Activated naive CD8-positive, alpha-beta T cell treated with anti-CD3 and anti-CD28 coated beads for 36 hours (primary cell): ENCODE data around the gene CROCC. TPM values are rescaled to one million over a fixed set of nuclear protein-coding genes. Genes with fewer than 3 reads are reported as not detected.
"Not testable (repeated sequence)": the region's sequence is repeated elsewhere in the genome, so short reads cannot be mapped to it uniquely, and the experiment has no call there.

Source experiments
- DNase-seq: peaks from one replicate; pipeline ENCODE4 v3.0.0; 2021
- H3K27ac Mint-ChIP-seq: one replicate; pipeline ENCODE4 v1.8.0; 2022; ENCODE audit warnings: mild to moderate bottlenecking, moderate library complexity, mixed read lengths
- H3K27me3 Mint-ChIP-seq: one replicate; pipeline ENCODE4 v1.8.0; 2022; ENCODE audit warnings: mild to moderate bottlenecking, mixed read lengths
- H3K36me3 Mint-ChIP-seq: one replicate; pipeline ENCODE4 v1.8.0; 2021; ENCODE audit warnings: mild to moderate bottlenecking, mixed read lengths
- H3K4me1 Mint-ChIP-seq: one replicate; pipeline ENCODE4 v1.8.0; 2021; ENCODE audit warnings: mixed read lengths
- H3K4me3 Mint-ChIP-seq: one replicate; pipeline ENCODE4 v1.8.0; 2022; ENCODE audit warnings: mild to moderate bottlenecking, moderate library complexity, mixed read lengths
- H3K9me3 Mint-ChIP-seq: one replicate; pipeline ENCODE4 v1.8.0; 2022; ENCODE audit warnings: mixed read lengths
- total RNA-seq, 2 experiments: library from RNA; stranded (reverse); gene quantifications; one replicate each; pipeline ENCODE4 v1.2.3, GENCODE V29; 2021

Gene CROCC
- total RNA-seq: 10 to 100 TPM; 24.7 to 26.3 TPM

DNA sequence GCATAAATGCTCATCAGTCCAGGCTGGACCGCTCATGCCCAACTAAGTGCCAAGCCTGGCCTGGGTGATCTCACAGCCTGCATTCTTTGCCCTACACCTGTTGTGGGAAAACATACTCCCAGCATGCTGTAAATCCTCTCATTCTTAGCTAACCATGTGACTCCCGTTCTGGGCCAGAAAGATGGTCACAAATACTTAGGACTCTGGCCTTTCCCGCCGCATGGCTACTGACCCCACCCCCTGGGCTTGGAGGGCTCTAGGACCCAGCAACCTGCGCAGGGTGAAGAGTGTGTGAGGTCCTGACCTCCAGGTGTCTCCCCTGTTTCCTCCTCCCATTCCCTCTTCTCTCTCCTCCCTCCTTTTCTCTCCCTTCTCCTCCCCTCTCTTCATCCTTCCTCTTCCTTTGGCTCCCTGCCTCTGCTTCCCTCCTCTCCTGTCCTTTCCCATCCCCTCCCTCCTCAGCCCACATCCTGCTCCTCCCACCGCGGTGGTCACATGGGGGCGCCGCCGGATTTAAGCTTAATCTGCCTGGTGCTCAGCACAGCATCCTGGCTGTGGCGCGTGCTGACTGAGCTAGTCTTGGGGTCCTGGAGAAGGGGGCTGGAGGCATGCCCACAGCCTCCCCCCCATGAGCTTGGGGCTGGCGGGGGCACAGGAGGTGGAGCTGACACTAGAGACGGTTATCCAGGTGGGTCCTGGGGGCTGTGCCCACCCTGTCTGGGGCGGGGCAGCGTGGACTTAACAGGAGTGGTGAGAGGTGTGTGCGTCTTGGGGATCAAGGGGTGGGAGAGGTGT, at the start of gene CROCC:
Gene CROCC (plus strand): TSS at position 541 of the 795 bp plus-strand sequence. CDS start 88 bp downstream, at position 629.
- H3K4me3 Mint-ChIP-seq: peak within 1 kb of the TSS; percentile 90
- peak; percentile 71 for DNase-seq
- H3K4me1 Mint-ChIP-seq: peaks cover 24% of the 10 kb centered on the region
- H3K27me3 Mint-ChIP-seq: no peaks in the 10 kb centered on the region
- peak within 1 kb of the TSS; percentile 88 for H3K27ac Mint-ChIP-seq
- no peaks in the 10 kb centered on the region for H3K36me3 Mint-ChIP-seq
- H3K9me3 Mint-ChIP-seq: no peaks in the 10 kb centered on the region

DNA sequence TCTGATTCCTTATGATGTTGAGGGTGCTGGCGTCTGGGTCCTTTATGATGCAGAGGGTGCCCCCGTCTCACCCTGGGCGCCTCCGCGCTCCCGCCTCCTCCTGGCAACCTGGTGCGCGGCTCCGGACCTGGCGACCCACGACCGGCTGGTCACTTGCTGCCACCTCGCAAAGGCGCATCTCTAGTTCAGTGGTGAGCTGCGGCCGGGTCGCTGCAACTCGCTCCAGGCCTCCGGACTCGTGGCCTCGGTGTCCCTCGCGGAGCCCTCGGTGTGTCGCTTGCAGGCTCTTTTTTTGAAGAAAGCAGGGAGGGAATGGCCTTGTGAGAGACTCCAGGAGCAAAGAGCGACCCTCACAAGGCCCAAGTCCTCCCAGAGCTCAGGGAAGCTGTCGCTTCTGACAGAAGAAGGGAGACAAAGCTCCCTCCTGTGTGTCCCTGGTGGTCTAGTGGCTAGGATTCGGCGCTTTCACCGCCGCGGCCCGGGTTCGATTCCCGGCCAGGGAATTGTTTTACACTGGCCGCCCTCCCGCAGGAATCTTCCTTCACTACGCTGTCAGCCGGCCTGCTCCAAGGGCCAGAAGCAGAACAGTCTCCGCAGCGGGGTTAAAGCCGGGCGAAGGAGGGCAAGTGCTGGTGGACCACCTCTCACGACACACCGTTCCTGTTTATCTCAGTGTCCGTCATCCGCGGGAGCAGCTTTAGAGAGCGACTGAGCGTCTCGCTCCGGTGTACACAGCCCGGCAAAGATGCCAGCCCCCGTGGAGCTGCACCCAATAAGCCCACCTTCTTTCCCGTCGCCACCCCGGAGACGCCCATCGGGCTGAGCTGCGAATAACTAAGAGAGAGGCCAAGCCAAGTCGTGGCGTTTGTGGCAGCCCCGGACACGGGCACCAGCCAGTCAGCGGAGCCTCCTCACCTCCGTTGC, 49.3 kb upstream of the CROCC start:
- DNase-seq: peak; percentile 70
- Mint-ChIP-seq H3K27me3 (peaks cover 43% of the 10 kb centered on the region), H3K4me3 (peak overlapping the region; percentile 72), H3K27ac (peak overlapping the region; percentile 49)
- H3K9me3 Mint-ChIP-seq, H3K36me3 Mint-ChIP-seq, H3K4me1 Mint-ChIP-seq: not testable (repeated sequence)

GRCh38 chr1:16873076-16873879, 48.5 kb upstream of the CROCC start:
- H3K27ac Mint-ChIP-seq, H3K9me3 Mint-ChIP-seq, H3K36me3 Mint-ChIP-seq, H3K4me1 Mint-ChIP-seq: not testable (repeated sequence)
- DNase-seq: peak; percentile 35
- H3K4me3 Mint-ChIP-seq: peak overlapping the region; percentile 72
- peaks cover 44% of the 10 kb centered on the region for H3K27me3 Mint-ChIP-seq

- H3K27ac Mint-ChIP-seq, DNase-seq, H3K9me3 Mint-ChIP-seq, H3K36me3 Mint-ChIP-seq, H3K4me3 Mint-ChIP-seq, H3K4me1 Mint-ChIP-seq: not testable (repeated sequence)
- peaks cover 53% of the 10 kb centered on the region for H3K27me3 Mint-ChIP-seq
These were observed 46.6 kb upstream of the CROCC start for GRCh38 chr1:16874968-16875765.

- H3K36me3 Mint-ChIP-seq, DNase-seq, H3K4me3 Mint-ChIP-seq, H3K9me3 Mint-ChIP-seq, H3K27ac Mint-ChIP-seq, H3K4me1 Mint-ChIP-seq: not testable (repeated sequence)
- H3K27me3 Mint-ChIP-seq: peaks cover 41% of the 10 kb centered on the region
These were observed 40.0 kb upstream of the CROCC start for GRCh38 chr1:16881742-16882141.

DNA sequence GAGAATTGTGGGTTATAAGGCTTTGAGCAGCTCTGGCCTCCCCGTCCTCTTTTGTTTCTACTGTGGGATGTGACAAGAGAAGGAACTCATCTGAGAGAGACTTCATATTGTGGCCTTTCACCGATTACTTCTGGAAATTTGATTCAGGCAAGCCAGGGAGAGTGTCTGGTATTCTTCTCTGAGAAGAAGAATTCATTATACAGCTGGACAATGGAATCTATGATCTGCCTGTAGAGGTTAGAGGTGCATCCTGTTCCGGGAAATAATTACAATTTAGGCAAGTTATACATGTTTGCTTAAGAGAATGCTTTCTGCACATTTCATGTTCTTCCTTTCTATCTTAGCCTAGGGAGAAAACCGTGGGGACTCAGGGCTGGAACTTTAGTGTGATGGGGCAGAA, 38.7 kb upstream of the CROCC start:
- H3K9me3 Mint-ChIP-seq: no peaks in the 10 kb centered on the region
- DNase-seq: no peak
- H3K27ac Mint-ChIP-seq: no peak overlapping the region
- H3K4me1 Mint-ChIP-seq: no peaks in the 10 kb centered on the region
- no peaks in the 10 kb centered on the region for H3K36me3 Mint-ChIP-seq
- no peak overlapping the region for H3K4me3 Mint-ChIP-seq
- H3K27me3 Mint-ChIP-seq: peaks cover 35% of the 10 kb centered on the region

GRCh38 chr1:16884487-16884886, 37.2 kb upstream of the CROCC start:
- not testable (repeated sequence) for DNase-seq, H3K36me3 Mint-ChIP-seq, H3K4me3 Mint-ChIP-seq, H3K4me1 Mint-ChIP-seq, H3K27ac Mint-ChIP-seq, H3K9me3 Mint-ChIP-seq
- H3K27me3 Mint-ChIP-seq: peaks cover 30% of the 10 kb centered on the region

- peaks cover 16% of the 10 kb centered on the region for H3K27me3 Mint-ChIP-seq
- H3K36me3 Mint-ChIP-seq: no peaks in the 10 kb centered on the region
- H3K4me3 Mint-ChIP-seq: no peak overlapping the region
- no peaks in the 10 kb centered on the region for H3K9me3 Mint-ChIP-seq
- no peak for DNase-seq
- H3K27ac Mint-ChIP-seq: no peak overlapping the region
- peaks cover 12% of the 10 kb centered on the region for H3K4me1 Mint-ChIP-seq
These were observed 34.7 kb upstream of the CROCC start for GRCh38 chr1:16886860-16887605.

GRCh38 chr1:16888860-16889816, 32.6 kb upstream of the CROCC start:
- H3K4me3 Mint-ChIP-seq: peak overlapping the region; percentile 87
- H3K36me3 Mint-ChIP-seq: no peaks in the 10 kb centered on the region
- DNase-seq: peak; percentile 62
- peaks cover 12% of the 10 kb centered on the region for H3K4me1 Mint-ChIP-seq
- no peaks in the 10 kb centered on the region for H3K9me3 Mint-ChIP-seq
- peaks cover 3% of the 10 kb centered on the region for H3K27me3 Mint-ChIP-seq
- peak overlapping the region; percentile 85 for H3K27ac Mint-ChIP-seq

GRCh38 chr1:16890539-16891021, 31.2 kb upstream of the CROCC start:
- H3K27ac Mint-ChIP-seq, H3K36me3 Mint-ChIP-seq, H3K4me3 Mint-ChIP-seq, DNase-seq, H3K9me3 Mint-ChIP-seq, H3K27me3 Mint-ChIP-seq: not testable (repeated sequence)
- peaks cover 21% of the 10 kb centered on the region for H3K4me1 Mint-ChIP-seq

- H3K36me3 Mint-ChIP-seq, H3K27ac Mint-ChIP-seq, H3K27me3 Mint-ChIP-seq: not testable (repeated sequence)
These were observed 30.7 kb upstream of the CROCC start for GRCh38 chr1:16891057-16891456.

GRCh38 chr1:16892978-16893525, 28.7 kb upstream of the CROCC start:
- H3K4me1 Mint-ChIP-seq: peaks cover 35% of the 10 kb centered on the region
- not testable (repeated sequence) for H3K4me3 Mint-ChIP-seq, DNase-seq, H3K9me3 Mint-ChIP-seq, H3K36me3 Mint-ChIP-seq, H3K27ac Mint-ChIP-seq
- H3K27me3 Mint-ChIP-seq: peaks cover 11% of the 10 kb centered on the region

More at GRCh38 chr1:16891057-16891456, 30.7 kb upstream of the CROCC start:
- not testable (repeated sequence) for H3K4me3 Mint-ChIP-seq, DNase-seq, H3K9me3 Mint-ChIP-seq
- H3K4me1 Mint-ChIP-seq: peaks cover 24% of the 10 kb centered on the region
